Progenitor cell of endocrine pancreas (in vitro differentiated cells): Measurements from ENCODE around the gene SLC25A21. TPM values are rescaled to one million over a fixed set of nuclear protein-coding genes. Genes with fewer than 3 reads are reported as not detected.

ENCODE experiments used
- DNase-seq: peaks from one replicate; pipeline ENCODE4 v3.0.0; 2021; ENCODE audit warnings: low spot score; ENCODE audit not compliant: unreplicated experiment
- H3K27ac Mint-ChIP-seq: 2 replicates; pipeline ENCODE4 v1.8.0; 2021; ENCODE audit warnings: mild to moderate bottlenecking, moderate library complexity, mixed read lengths
- H3K27me3 Mint-ChIP-seq: 2 replicates; pipeline ENCODE4 v1.8.0; 2021; ENCODE audit warnings: mixed read lengths
- H3K36me3 Mint-ChIP-seq: 2 replicates; pipeline ENCODE4 v1.8.0; 2022; ENCODE audit warnings: mixed read lengths; ENCODE audit not compliant: insufficient read depth
- H3K4me1 Mint-ChIP-seq: 2 replicates; pipeline ENCODE4 v1.8.0; 2021; ENCODE audit warnings: low read depth, mixed read lengths
- H3K4me3 Mint-ChIP-seq: 2 replicates; pipeline ENCODE4 v1.8.0; 2021; ENCODE audit warnings: low read depth, mild to moderate bottlenecking, moderate library complexity, mixed read lengths
- H3K9me3 Mint-ChIP-seq: 2 replicates; pipeline ENCODE4 v1.8.0; 2021; ENCODE audit warnings: low read depth, mixed read lengths
- total RNA-seq: library from RNA; stranded (reverse); gene quantifications from 2 replicates; pipeline ENCODE4 v1.2.1, GENCODE V29; 2021
- TF ChIP-seq, protein P1 (sequence below): fragments of 200-600 bp; sonication (generic); IDR thresholded peaks from one replicate; pipeline ENCODE4 v1.5.0; 2021; ENCODE audit warnings: antibody characterized with exemption, mild to moderate bottlenecking; ENCODE audit not compliant: unreplicated experiment

The SLC25A21 gene
- total RNA-seq, 1 donor from 2014 or later: 2.5 TPM

DNA sequence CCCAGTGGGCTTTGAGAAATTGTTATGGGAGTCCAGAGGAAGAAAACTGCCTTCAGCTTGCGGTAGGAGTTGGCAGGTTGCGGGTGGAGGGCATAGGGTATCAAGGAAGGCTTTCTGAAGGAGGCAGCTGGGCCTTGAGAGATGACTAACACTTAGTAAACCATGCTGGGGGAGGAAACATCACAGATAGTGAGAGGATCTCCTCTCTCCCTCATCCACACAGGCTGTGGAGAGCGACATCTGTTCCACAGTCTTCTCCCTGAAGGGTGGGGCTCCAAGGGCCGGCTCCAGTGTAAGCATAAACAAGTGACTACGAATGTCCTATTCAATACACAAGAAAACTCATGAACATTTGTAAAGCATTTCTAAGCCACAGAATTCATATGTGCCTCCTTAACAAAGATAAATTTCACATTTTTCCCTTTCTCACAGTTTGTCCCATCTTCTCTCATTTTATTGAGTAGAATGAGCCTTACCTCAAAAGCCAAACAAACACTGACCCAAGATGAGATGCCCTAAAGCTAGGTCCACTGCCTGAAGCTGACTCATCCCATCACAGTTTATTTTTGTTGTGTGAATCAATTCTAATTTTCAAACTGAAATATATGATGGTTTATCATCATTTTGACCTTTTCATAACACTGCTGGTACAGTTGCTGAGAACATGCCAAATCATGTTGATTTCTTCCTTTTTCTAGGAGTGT is 227.9 kb downstream of the SLC25A21 start:
- no peak overlapping the region for H3K27ac Mint-ChIP-seq

DNA sequence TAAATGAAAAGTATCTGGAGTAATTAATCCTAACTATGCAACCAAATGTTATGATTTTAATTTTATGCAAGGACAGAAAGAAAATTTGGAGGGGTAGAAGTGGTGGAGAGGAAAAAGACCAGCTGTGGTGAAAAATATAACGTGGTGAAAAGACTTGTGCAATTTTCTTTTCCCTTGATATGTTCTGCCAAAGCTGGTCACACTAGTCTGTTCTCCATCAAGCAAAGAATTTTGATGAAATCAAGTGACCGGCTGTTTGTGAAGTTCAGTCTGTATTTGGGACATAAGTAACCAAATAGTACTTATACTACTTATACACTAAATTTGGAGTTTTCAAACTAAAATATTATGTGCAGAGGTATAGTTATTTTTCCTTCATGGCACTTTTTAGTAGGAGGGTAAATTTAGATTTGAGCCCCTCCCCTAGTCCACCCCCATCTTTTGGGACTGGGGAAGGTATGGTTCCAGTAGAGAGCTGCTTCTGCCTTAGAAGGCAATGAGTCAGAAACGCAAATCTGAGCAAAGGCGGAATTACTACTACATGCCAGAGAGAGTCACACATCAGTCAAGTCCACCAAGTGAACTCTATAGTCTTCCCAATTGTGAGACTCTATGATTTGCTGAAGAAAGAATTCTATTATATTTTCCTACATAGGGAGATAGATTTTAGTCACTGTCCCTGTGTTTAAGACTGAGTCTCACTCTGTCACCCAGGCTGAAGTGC is 229.7 kb downstream of the SLC25A21 start:
- Mint-ChIP-seq H3K27me3 (peaks cover 67% of the 10 kb centered on the region), H3K36me3 (no peaks in the 10 kb centered on the region), H3K27ac (no peak overlapping the region), H3K4me1 (no peaks in the 10 kb centered on the region), H3K4me3 (no peak overlapping the region), H3K9me3 (no peaks in the 10 kb centered on the region)
- TF ChIP-seq, protein P1, sequence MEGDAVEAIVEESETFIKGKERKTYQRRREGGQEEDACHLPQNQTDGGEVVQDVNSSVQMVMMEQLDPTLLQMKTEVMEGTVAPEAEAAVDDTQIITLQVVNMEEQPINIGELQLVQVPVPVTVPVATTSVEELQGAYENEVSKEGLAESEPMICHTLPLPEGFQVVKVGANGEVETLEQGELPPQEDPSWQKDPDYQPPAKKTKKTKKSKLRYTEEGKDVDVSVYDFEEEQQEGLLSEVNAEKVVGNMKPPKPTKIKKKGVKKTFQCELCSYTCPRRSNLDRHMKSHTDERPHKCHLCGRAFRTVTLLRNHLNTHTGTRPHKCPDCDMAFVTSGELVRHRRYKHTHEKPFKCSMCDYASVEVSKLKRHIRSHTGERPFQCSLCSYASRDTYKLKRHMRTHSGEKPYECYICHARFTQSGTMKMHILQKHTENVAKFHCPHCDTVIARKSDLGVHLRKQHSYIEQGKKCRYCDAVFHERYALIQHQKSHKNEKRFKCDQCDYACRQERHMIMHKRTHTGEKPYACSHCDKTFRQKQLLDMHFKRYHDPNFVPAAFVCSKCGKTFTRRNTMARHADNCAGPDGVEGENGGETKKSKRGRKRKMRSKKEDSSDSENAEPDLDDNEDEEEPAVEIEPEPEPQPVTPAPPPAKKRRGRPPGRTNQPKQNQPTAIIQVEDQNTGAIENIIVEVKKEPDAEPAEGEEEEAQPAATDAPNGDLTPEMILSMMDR: no peak
- no peak for DNase-seq

More for the DNA sequence above, 227.9 kb downstream of the SLC25A21 start:
- TF ChIP-seq, protein P1: no peak
- no peak for DNase-seq
- H3K9me3 Mint-ChIP-seq: no peaks in the 10 kb centered on the region
- H3K4me1 Mint-ChIP-seq: no peaks in the 10 kb centered on the region
- H3K27me3 Mint-ChIP-seq: peaks cover 61% of the 10 kb centered on the region
- no peak overlapping the region for H3K4me3 Mint-ChIP-seq
- H3K36me3 Mint-ChIP-seq: no peaks in the 10 kb centered on the region

DNA sequence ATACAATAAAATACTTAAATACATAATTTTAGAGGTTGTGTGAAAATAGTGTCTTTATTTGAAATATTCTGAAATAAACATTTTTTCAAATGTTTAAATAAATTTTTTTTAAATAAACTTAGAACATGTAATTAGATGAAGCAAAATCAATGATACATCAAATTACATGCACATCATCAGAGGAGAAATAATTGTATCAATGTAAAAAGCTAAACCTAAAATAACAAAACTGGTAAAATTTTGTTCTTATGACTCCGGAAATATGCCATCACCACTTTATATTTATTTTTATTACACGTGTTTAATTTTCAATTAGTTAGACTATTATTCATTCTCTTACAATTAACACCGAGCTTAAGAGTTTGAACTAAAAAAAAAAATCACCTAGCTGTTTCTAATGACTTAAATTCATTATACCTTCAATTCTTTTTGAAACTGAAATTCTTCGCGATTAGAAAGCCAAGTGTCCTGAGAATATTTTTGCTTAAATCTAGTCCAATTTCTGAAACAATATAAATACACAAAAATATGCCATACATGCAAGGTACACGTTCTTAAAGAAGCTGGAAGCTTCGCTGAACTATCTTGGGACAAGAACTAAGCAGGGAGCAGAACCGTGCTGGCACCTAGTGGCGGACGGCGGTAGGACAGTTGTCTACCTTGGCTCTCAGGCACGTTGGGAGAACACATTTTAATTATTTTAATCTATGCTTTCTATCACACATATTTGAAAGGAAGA is 230.5 kb downstream of the SLC25A21 start:
- peaks cover 5% of the 10 kb centered on the region for H3K4me1 Mint-ChIP-seq
- peak; percentile 67 for DNase-seq
- H3K9me3 Mint-ChIP-seq: no peaks in the 10 kb centered on the region
- TF ChIP-seq, protein P1: peak; percentile 95
- peaks cover 66% of the 10 kb centered on the region for H3K27me3 Mint-ChIP-seq
- H3K4me3 Mint-ChIP-seq: no peak overlapping the region
- no peaks in the 10 kb centered on the region for H3K36me3 Mint-ChIP-seq
- no peak overlapping the region for H3K27ac Mint-ChIP-seq

DNA sequence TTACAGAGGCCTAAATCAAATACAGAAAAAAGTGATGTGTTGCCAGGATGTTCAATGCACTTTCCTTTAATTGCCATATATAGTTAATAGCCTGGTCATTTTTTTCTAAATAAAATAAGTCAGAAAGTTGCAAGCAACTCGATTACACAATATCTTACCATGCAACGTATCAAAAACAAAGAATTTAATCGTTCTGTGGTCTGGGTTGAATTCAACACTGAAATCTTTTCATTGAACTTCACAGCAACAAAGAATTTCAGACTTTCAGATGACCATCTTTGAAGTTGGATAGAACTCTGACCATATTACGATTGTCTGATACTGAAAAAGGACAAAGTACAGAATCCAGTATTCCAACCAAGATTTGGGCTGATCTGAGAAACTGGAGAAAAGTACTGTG is 231.9 kb downstream of the SLC25A21 start:
- DNase-seq: no peak
- no peak overlapping the region for H3K4me3 Mint-ChIP-seq
- peaks cover 16% of the 10 kb centered on the region for H3K4me1 Mint-ChIP-seq
- H3K9me3 Mint-ChIP-seq: no peaks in the 10 kb centered on the region
- TF ChIP-seq, protein P1: no peak
- H3K27ac Mint-ChIP-seq: no peak overlapping the region
- peaks cover 62% of the 10 kb centered on the region for H3K27me3 Mint-ChIP-seq
- H3K36me3 Mint-ChIP-seq: no peaks in the 10 kb centered on the region

DNA sequence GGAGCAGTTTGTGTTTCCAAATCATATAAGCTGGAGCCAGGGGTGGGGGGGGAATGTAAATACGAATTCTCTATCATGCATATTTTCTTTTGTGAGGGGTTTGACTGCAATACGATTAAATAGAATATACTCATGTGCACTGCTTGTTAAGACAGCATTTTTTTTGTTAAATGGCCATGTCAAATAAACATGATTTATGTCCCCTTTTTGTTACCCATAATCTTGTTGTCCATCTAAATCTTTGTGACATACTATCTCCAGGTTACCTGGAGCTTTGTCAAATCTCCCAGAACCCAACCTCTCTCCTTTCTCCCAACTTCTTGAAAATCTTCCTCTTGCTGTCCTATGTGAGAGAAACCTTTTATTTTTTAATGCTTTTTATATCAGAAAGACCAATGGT is 233.1 kb downstream of the SLC25A21 start:
- no peaks in the 10 kb centered on the region for H3K36me3 Mint-ChIP-seq
- no peak overlapping the region for H3K27ac Mint-ChIP-seq
- DNase-seq: no peak
- H3K9me3 Mint-ChIP-seq: no peaks in the 10 kb centered on the region
- H3K4me1 Mint-ChIP-seq: peaks cover 16% of the 10 kb centered on the region
- peaks cover 58% of the 10 kb centered on the region for H3K27me3 Mint-ChIP-seq
- TF ChIP-seq, protein P1: no peak
- H3K4me3 Mint-ChIP-seq: no peak overlapping the region
